ENCODE measurements around the gene KATNB1. TPM values are rescaled to one million over a fixed set of nuclear protein-coding genes. Genes with fewer than 3 reads are reported as not detected.

KATNB1 gene
- total and polyA plus RNA-seq, 2 experiments from 2014 or later = 31.4 to 65.9 TPM

DNA sequence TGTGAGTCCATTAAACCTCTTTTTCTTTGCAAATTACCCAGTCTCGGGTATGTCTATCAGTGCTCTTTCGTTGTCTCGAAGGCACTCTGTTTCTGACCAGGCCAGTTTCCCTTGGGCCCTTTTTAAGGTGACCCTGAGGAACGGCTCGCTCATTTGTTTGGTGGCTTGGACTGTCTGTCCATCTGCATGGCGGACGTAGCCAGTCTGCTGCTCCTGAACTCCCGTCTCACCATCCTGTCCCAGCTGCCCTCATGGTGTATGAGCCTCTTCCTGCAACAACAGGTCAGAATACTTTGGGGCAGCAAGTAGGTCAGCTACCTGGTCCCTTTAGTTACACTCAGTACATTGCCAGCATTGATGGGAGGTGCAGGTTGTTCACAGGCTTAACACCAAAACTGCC, 22.0 kb upstream of the KATNB1 start:
- Histone ChIP-seq H3K4me3 (no peak overlapping the region), H3K27me3 (ENCODE audit: insufficient read depth) (no peaks in the 10 kb centered on the region), H3F3A (replicated peaks; ENCODE audit: low read depth) (no peaks in the 10 kb centered on the region), H3K4me1 (ENCODE audit: insufficient read depth) (no peaks in the 10 kb centered on the region), H3K36me3 (ENCODE audit: insufficient read depth) (no peaks in the 10 kb centered on the region), H3K9me2 (ENCODE audit: insufficient read depth) (no peaks in the 10 kb centered on the region), H3K4me2 (no peak overlapping the region), H3K27ac (ENCODE audit: low read depth) (no peak overlapping the region), H3K79me2 (replicated peaks; ENCODE audit: insufficient read depth) (no peaks in the 10 kb centered on the region), H2AFZ (no peak overlapping the region), H4K20me1 (replicated peaks; ENCODE audit: insufficient read depth) (no peaks in the 10 kb centered on the region)
- Mint-ChIP-seq H3K9me3 (no peaks in the 10 kb centered on the region), H3K27me3 (ENCODE audit: insufficient read depth, low read depth, poor library complexity) (peaks cover 5% of the 10 kb centered on the region), H3K27ac (no peak overlapping the region), H3K4me3 (no peak overlapping the region), H3K4me1 (no peaks in the 10 kb centered on the region), H3K36me3 (ENCODE audit: low read depth) (no peaks in the 10 kb centered on the region)
- TF ChIP-seq, protein P1, sequence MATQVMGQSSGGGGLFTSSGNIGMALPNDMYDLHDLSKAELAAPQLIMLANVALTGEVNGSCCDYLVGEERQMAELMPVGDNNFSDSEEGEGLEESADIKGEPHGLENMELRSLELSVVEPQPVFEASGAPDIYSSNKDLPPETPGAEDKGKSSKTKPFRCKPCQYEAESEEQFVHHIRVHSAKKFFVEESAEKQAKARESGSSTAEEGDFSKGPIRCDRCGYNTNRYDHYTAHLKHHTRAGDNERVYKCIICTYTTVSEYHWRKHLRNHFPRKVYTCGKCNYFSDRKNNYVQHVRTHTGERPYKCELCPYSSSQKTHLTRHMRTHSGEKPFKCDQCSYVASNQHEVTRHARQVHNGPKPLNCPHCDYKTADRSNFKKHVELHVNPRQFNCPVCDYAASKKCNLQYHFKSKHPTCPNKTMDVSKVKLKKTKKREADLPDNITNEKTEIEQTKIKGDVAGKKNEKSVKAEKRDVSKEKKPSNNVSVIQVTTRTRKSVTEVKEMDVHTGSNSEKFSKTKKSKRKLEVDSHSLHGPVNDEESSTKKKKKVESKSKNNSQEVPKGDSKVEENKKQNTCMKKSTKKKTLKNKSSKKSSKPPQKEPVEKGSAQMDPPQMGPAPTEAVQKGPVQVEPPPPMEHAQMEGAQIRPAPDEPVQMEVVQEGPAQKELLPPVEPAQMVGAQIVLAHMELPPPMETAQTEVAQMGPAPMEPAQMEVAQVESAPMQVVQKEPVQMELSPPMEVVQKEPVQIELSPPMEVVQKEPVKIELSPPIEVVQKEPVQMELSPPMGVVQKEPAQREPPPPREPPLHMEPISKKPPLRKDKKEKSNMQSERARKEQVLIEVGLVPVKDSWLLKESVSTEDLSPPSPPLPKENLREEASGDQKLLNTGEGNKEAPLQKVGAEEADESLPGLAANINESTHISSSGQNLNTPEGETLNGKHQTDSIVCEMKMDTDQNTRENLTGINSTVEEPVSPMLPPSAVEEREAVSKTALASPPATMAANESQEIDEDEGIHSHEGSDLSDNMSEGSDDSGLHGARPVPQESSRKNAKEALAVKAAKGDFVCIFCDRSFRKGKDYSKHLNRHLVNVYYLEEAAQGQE (IDR thresholded peaks at IDR 0.05; ENCODE audit: unreplicated experiment) = no peak
- TF ChIP-seq POLR2AphosphoS5 (IDR thresholded peaks at IDR 0.05; ENCODE audit: low read depth) = no peak
- TF ChIP-seq EZH2phosphoT487 (IDR thresholded peaks at IDR 0.05; ENCODE audit: unreplicated experiment) = no peak
- TF ChIP-seq, protein P2, sequence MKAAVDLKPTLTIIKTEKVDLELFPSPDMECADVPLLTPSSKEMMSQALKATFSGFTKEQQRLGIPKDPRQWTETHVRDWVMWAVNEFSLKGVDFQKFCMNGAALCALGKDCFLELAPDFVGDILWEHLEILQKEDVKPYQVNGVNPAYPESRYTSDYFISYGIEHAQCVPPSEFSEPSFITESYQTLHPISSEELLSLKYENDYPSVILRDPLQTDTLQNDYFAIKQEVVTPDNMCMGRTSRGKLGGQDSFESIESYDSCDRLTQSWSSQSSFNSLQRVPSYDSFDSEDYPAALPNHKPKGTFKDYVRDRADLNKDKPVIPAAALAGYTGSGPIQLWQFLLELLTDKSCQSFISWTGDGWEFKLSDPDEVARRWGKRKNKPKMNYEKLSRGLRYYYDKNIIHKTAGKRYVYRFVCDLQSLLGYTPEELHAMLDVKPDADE (IDR thresholded peaks at IDR 0.05) = no peak
- TF ChIP-seq JUNB (IDR thresholded peaks at IDR 0.05; ENCODE audit: unreplicated experiment) = no peak
- TF ChIP-seq CREB1 (CRISPR knock-in tag; IDR thresholded peaks at IDR 0.05; ENCODE audit: low read depth) = no peak
- TF ChIP-seq EZH2 (IDR thresholded peaks at IDR 0.05; ENCODE audit: low read depth, unreplicated experiment) = no peak
- no peak for TF ChIP-seq ZNF331 (CRISPR knock-in tag; IDR thresholded peaks at IDR 0.05; ENCODE audit: low read depth)
- TF ChIP-seq STAT1 (IDR thresholded peaks at IDR 0.05; ENCODE audit: unreplicated experiment) = no peak
- TF ChIP-seq ZNF114 (CRISPR knock-in tag; IDR thresholded peaks at IDR 0.05) = no peak
- TF ChIP-seq NANOG (IDR thresholded peaks at IDR 0.05; ENCODE audit: borderline replicate concordance) = no peak
- TF ChIP-seq, protein P3, sequence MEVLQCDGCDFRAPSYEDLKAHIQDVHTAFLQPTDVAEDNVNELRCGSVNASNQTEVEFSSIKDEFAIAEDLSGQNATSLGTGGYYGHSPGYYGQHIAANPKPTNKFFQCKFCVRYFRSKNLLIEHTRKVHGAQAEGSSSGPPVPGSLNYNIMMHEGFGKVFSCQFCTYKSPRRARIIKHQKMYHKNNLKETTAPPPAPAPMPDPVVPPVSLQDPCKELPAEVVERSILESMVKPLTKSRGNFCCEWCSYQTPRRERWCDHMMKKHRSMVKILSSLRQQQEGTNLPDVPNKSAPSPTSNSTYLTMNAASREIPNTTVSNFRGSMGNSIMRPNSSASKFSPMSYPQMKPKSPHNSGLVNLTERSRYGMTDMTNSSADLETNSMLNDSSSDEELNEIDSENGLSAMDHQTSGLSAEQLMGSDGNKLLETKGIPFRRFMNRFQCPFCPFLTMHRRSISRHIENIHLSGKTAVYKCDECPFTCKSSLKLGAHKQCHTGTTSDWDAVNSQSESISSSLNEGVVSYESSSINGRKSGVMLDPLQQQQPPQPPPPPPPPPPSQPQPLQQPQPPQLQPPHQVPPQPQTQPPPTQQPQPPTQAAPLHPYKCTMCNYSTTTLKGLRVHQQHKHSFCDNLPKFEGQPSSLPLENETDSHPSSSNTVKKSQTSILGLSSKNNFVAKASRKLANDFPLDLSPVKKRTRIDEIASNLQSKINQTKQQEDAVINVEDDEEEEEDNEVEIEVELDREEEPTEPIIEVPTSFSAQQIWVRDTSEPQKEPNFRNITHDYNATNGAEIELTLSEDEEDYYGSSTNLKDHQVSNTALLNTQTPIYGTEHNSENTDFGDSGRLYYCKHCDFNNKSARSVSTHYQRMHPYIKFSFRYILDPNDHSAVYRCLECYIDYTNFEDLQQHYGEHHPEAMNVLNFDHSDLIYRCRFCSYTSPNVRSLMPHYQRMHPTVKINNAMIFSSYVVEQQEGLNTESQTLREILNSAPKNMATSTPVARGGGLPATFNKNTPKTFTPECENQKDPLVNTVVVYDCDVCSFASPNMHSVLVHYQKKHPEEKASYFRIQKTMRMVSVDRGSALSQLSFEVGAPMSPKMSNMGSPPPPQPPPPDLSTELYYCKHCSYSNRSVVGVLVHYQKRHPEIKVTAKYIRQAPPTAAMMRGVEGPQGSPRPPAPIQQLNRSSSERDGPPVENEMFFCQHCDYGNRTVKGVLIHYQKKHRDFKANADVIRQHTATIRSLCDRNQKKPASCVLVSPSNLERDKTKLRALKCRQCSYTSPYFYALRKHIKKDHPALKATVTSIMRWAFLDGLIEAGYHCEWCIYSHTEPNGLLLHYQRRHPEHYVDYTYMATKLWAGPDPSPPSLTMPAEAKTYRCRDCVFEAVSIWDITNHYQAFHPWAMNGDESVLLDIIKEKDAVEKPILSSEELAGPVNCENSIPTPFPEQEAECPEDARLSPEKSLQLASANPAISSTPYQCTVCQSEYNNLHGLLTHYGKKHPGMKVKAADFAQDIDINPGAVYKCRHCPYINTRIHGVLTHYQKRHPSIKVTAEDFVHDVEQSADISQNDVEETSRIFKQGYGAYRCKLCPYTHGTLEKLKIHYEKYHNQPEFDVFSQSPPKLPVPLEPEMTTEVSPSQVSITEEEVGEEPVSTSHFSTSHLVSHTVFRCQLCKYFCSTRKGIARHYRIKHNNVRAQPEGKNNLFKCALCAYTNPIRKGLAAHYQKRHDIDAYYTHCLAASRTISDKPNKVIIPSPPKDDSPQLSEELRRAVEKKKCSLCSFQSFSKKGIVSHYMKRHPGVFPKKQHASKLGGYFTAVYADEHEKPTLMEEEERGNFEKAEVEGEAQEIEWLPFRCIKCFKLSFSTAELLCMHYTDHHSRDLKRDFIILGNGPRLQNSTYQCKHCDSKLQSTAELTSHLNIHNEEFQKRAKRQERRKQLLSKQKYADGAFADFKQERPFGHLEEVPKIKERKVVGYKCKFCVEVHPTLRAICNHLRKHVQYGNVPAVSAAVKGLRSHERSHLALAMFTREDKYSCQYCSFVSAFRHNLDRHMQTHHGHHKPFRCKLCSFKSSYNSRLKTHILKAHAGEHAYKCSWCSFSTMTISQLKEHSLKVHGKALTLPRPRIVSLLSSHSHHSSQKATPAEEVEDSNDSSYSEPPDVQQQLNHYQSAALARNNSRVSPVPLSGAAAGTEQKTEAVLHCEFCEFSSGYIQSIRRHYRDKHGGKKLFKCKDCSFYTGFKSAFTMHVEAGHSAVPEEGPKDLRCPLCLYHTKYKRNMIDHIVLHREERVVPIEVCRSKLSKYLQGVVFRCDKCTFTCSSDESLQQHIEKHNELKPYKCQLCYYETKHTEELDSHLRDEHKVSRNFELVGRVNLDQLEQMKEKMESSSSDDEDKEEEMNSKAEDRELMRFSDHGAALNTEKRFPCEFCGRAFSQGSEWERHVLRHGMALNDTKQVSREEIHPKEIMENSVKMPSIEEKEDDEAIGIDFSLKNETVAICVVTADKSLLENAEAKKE (CRISPR knock-in tag; IDR thresholded peaks at IDR 0.05) = no peak
- TF ChIP-seq, protein P4, sequence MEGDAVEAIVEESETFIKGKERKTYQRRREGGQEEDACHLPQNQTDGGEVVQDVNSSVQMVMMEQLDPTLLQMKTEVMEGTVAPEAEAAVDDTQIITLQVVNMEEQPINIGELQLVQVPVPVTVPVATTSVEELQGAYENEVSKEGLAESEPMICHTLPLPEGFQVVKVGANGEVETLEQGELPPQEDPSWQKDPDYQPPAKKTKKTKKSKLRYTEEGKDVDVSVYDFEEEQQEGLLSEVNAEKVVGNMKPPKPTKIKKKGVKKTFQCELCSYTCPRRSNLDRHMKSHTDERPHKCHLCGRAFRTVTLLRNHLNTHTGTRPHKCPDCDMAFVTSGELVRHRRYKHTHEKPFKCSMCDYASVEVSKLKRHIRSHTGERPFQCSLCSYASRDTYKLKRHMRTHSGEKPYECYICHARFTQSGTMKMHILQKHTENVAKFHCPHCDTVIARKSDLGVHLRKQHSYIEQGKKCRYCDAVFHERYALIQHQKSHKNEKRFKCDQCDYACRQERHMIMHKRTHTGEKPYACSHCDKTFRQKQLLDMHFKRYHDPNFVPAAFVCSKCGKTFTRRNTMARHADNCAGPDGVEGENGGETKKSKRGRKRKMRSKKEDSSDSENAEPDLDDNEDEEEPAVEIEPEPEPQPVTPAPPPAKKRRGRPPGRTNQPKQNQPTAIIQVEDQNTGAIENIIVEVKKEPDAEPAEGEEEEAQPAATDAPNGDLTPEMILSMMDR (conservative IDR thresholded peaks at IDR 0.05; ENCODE audit: low read depth in 2 of 2) = no peak
- ATAC-seq (no peak), DNase-seq (ENCODE audit: low spot score) (no peak)

Data from GM23338 (cell line).